ENCODE results near the gene ADAMTS12.

- TF ChIP-seq EZH2phosphoT487 (IDR thresholded peaks at IDR 0.05; ENCODE audit: insufficient read depth, low read depth) (no peak), EZH2 (IDR thresholded peaks at IDR 0.05; ENCODE audit: insufficient read depth, poor library complexity, severe bottlenecking) (no peak)
Measured at GRCh38 chr5:33801292-33801691, 90.5 kb downstream of the ADAMTS12 start.

Data from GM23248 (cell line).